Prostate gland (tissue), 2 donors: ENCODE data around the gene NPIPB9.
"Not testable (repeated sequence)": the region's sequence is repeated elsewhere in the genome, so short reads cannot be mapped to it uniquely, and the experiment has no call there.

Experiments used
- CTCF ChIP-seq, 4 experiments: fragments of 200-600 bp in 2 of 4; fragments of 450-650 bp in 2 of 4; sonication (generic) in 2 of 4; IDR thresholded peaks; 1 replicate in 3 of 4; 2 replicates in 1 of 4; pipeline ENCODE4 v1.5.1; 2016 to 2019; ENCODE audit warnings: antibody characterized with exemption in 4 of 4, mild to moderate bottlenecking in 2 of 4, moderate library complexity in 2 of 4
- POLR2AphosphoS5 ChIP-seq: sonication (generic); formaldehyde crosslinking; IDR thresholded peaks from one replicate; pipeline ENCODE4 v1.6.1; 2017; ENCODE audit warnings: antibody characterized with exemption

- not testable (repeated sequence) for TF ChIP-seq POLR2AphosphoS5; CTCF (IDR thresholded peaks at IDR 0.05)
These were observed 11.8 kb upstream of the NPIPB9 start for GRCh38 chr16:28739787-28740186.
